ENCODE results near the gene TNFRSF14.

The TNFRSF14 gene

GRCh38 chr1:2605509-2606395 lies 49.6 kb downstream of the TNFRSF14 start:
- no peak overlapping the region for H3K4me3 Mint-ChIP-seq
- no peaks in the 10 kb centered on the region for H3K4me1 Mint-ChIP-seq
- no peaks in the 10 kb centered on the region for H3K36me3 Mint-ChIP-seq (ENCODE audit: insufficient read depth)
- no peak overlapping the region for H3K27ac Mint-ChIP-seq (ENCODE audit: low read depth)
- no peaks in the 10 kb centered on the region for H3K9me3 Mint-ChIP-seq
- ATAC-seq (replicated peaks; ENCODE audit: extremely low read depth, poor library complexity, severe bottlenecking), result no peak
- no peak for DNase-seq (ENCODE audit: low spot score in 2 of 2)
- H3K27me3 Mint-ChIP-seq, result peaks cover 13% of the 10 kb centered on the region

DNA sequence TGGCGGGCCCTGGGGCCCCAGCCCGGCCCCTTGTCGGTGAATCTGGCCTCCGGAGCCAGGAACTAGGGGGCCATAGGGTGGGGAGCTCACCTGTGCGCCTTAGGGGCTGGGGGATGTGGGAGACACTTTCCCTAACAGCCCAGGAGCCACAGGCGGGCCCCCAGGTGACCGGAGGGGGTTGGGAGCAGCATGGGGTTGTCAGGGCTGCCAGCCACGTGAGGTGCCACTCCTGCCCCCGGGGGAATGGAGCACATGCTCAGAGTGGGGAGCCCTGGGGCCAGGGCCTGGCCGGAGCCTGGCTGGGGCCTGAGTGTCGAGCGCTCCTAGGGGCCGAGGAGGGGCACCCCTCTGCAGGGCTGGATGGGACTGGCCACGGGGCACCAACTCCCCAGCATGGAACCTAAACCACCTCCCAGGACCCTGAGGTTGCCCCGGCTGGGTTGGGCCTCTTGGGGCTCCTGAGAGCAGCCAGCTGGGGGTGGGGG lies 50.3 kb downstream of the TNFRSF14 start:
- H3K4me3 Mint-ChIP-seq, result no peak overlapping the region
- H3K27me3 Mint-ChIP-seq, result peaks cover 13% of the 10 kb centered on the region
- DNase-seq (ENCODE audit: low spot score in 2 of 2) (no peak), ATAC-seq (replicated peaks; ENCODE audit: extremely low read depth, poor library complexity, severe bottlenecking) (no peak)
- H3K27ac Mint-ChIP-seq (ENCODE audit: low read depth), result no peak overlapping the region
- H3K4me1 Mint-ChIP-seq, result no peaks in the 10 kb centered on the region
- no peaks in the 10 kb centered on the region for H3K36me3 Mint-ChIP-seq (ENCODE audit: insufficient read depth)
- no peaks in the 10 kb centered on the region for H3K9me3 Mint-ChIP-seq

GRCh38 chr1:2606881-2607621 lies 50.9 kb downstream of the TNFRSF14 start:
- Mint-ChIP-seq H3K4me1 (no peaks in the 10 kb centered on the region), H3K27ac (ENCODE audit: low read depth) (no peak overlapping the region), H3K9me3 (no peaks in the 10 kb centered on the region), H3K4me3 (no peak overlapping the region), H3K36me3 (ENCODE audit: insufficient read depth) (no peaks in the 10 kb centered on the region), H3K27me3 (peaks cover 11% of the 10 kb centered on the region)
- DNase-seq (ENCODE audit: low spot score in 2 of 2) (no peak), ATAC-seq (replicated peaks; ENCODE audit: extremely low read depth, poor library complexity, severe bottlenecking) (no peak)

- Mint-ChIP-seq H3K27me3 (peaks cover 11% of the 10 kb centered on the region), H3K9me3 (no peaks in the 10 kb centered on the region), H3K36me3 (ENCODE audit: insufficient read depth) (no peaks in the 10 kb centered on the region), H3K4me3 (no peak overlapping the region), H3K4me1 (no peaks in the 10 kb centered on the region), H3K27ac (ENCODE audit: low read depth) (no peak overlapping the region)
- DNase-seq (ENCODE audit: low spot score in 2 of 2), result no peak
- no peak for ATAC-seq (replicated peaks; ENCODE audit: extremely low read depth, poor library complexity, severe bottlenecking)
These were observed 51.5 kb downstream of the TNFRSF14 start for GRCh38 chr1:2607641-2608091.

DNA sequence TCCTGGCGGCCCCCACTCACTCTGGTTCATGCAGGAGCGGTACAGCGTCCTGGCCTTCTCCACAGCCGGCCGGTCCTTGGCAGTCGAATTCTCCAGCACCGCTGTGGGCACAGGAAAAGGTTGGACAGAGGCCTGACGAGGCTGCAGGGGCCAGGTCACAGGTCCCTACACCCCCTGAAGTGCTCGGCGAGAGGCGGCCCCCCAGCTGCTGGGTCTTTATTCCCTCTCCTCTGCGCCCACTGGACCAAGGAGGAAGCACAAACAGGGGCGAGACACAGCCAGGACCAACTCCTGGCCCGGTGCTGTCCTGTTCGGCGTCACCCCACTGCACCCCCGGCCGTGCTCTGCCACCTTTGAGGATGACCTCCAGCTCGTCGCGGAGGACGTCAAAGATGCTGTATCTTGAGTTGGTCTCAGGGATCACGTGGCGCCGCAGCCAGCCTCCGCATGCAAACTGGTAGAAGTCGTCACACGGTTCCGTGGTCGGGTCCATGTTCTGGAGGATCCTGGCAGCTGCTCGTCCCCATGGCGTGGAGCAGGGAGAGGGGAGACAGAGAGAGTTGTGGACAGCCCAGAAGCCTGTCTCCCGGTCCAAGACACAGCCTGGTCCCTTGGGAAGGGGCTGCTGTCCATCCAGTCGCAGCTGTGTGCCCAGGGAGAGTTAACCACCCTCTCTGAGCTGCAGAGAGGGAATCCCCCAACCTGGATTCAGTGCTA lies 53.3 kb downstream of the TNFRSF14 start:
- H3K36me3 Mint-ChIP-seq (ENCODE audit: insufficient read depth), result no peaks in the 10 kb centered on the region
- H3K4me1 Mint-ChIP-seq, result no peaks in the 10 kb centered on the region
- peaks cover 24% of the 10 kb centered on the region for H3K27me3 Mint-ChIP-seq
- H3K9me3 Mint-ChIP-seq, result peaks cover 10% of the 10 kb centered on the region
- H3K4me3 Mint-ChIP-seq, result no peak overlapping the region
- no peak overlapping the region for H3K27ac Mint-ChIP-seq (ENCODE audit: low read depth)
- no peak for DNase-seq (ENCODE audit: low spot score in 2 of 2)
- ATAC-seq (replicated peaks; ENCODE audit: extremely low read depth, poor library complexity, severe bottlenecking), result no peak

DNA sequence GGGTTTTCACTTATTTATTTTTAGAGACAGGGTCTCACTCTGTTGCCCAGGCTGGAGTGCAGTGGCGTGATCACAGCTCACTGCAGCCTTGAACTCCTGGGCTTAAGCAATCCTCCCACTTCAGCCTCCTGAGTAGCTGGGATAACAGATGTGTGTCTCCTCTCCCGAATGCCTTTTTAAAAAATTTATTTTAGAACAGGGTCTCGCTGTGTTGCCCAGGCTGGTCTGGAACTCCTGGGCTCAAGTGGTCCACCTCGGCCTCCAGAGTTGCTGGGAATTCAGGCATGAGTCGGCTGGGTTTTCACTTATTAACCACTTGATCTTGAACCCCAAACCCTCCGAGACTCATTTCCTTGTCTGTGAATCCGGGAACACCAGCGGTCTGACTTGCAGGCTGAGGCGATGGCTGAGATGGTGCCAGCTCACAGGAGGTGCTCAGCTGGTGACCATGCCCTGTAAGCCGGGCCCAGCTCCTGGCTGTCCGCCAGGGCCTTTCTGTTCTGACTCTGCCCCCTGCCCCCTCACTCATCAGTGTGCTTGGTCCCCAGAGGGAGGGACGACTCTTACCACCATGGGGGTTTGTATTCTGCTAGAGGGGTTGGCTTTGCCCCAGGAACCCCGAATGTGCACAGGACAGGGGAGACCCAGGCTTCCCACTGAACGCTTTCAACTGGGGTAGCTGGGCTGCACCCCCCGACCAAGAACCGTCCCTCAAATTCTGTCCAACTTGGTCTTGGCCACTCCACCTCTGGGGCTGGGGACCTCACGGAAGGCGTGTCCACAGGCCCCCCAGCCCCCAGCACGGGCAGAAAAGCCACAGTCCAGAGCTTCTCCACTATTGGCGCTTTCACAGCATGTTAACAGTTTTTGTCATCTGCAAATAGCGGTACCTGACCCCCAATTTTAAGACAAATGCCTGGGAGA lies 54.1 kb downstream of the TNFRSF14 start:
- Mint-ChIP-seq H3K36me3 (ENCODE audit: insufficient read depth) (no peaks in the 10 kb centered on the region), H3K9me3 (peaks cover 14% of the 10 kb centered on the region), H3K4me1 (no peaks in the 10 kb centered on the region), H3K27ac (ENCODE audit: low read depth) (no peak overlapping the region), H3K4me3 (no peak overlapping the region), H3K27me3 (peaks cover 26% of the 10 kb centered on the region)
- DNase-seq (ENCODE audit: low spot score in 2 of 2) (no peak), ATAC-seq (replicated peaks; ENCODE audit: extremely low read depth, poor library complexity, severe bottlenecking) (no peak)

- no peaks in the 10 kb centered on the region for H3K4me1 Mint-ChIP-seq
- DNase-seq (ENCODE audit: low spot score in 2 of 2), result no peak
- peaks cover 26% of the 10 kb centered on the region for H3K27me3 Mint-ChIP-seq
- peaks cover 17% of the 10 kb centered on the region for H3K9me3 Mint-ChIP-seq
- ATAC-seq (replicated peaks; ENCODE audit: extremely low read depth, poor library complexity, severe bottlenecking), result no peak
- peaks cover 2% of the 10 kb centered on the region for H3K36me3 Mint-ChIP-seq (ENCODE audit: insufficient read depth)
- no peak overlapping the region for H3K4me3 Mint-ChIP-seq
- H3K27ac Mint-ChIP-seq (ENCODE audit: low read depth), result no peak overlapping the region
These were observed 54.9 kb downstream of the TNFRSF14 start for GRCh38 chr1:2611031-2611501.

DNA sequence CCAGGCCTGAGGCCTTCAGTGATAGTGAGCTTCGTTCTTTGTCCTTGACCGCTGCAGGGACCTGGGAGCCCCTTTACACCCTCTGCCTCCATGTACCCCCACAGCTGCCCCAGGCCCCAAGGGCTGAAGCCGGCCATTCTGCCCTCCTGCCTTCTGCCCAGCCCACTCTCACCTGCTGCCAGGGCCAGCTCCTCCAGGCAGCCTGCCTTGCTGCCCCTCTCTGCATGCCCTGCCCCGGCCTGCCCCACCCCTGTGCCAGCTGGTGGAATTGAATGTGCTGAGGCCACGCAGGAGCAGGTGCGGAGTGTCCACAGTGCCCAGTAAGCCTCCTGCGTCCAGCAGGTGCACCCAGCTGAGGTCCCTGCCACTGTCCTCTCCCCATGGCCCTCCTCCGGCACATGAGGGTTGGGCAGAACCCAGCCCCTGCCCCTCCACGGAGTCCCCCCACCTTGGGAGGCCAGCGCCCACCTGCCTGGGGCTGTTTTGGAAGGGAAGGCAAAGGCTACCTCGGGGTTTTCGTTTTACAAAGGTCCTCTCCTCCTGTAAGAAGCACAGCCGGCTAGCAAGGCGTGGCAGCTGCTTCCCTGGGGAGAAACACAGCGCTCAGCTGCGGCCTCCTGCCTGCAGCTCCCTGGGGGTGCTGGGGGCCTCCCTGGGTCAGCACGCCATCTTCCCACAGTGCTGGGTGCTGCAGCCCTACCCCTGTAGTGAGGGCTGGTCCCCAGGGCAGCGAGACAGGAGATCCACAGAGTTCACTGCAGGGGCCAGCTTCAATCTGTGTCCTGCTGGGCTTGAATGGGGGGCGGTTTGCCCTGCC lies 55.7 kb downstream of the TNFRSF14 start:
- DNase-seq (ENCODE audit: low spot score in 2 of 2) (no peak), ATAC-seq (replicated peaks; ENCODE audit: extremely low read depth, poor library complexity, severe bottlenecking) (no peak)
- Mint-ChIP-seq H3K27ac (ENCODE audit: low read depth) (no peak overlapping the region), H3K4me1 (no peaks in the 10 kb centered on the region), H3K36me3 (ENCODE audit: insufficient read depth) (peaks cover 2% of the 10 kb centered on the region), H3K27me3 (peaks cover 26% of the 10 kb centered on the region), H3K4me3 (no peak overlapping the region), H3K9me3 (peaks cover 17% of the 10 kb centered on the region)

GRCh38 chr1:2612591-2613365 lies 56.6 kb downstream of the TNFRSF14 start:
- ATAC-seq (replicated peaks; ENCODE audit: extremely low read depth, poor library complexity, severe bottlenecking), result no peak
- Mint-ChIP-seq H3K9me3 (peaks cover 17% of the 10 kb centered on the region), H3K4me1 (no peaks in the 10 kb centered on the region), H3K36me3 (ENCODE audit: insufficient read depth) (peaks cover 2% of the 10 kb centered on the region), H3K4me3 (no peak overlapping the region), H3K27me3 (peaks cover 27% of the 10 kb centered on the region), H3K27ac (ENCODE audit: low read depth) (no peak overlapping the region)
- DNase-seq (ENCODE audit: low spot score in 2 of 2), result no peak

Data from central memory CD8-positive, alpha-beta T cell (primary cell).